DND-41 (cell line): ENCODE measurements around the gene SYT6.

Source experiments
- ATAC-seq: fragments of 200-7000 bp; cut with Tn5 transposase; 3 replicates; pipeline ENCODE4 v1.9.1; 2021; ENCODE audit warnings: low read depth; ENCODE audit not compliant: insufficient read depth
- DNase-seq: peaks from one replicate; pipeline ENCODE4 v3.0.0-alpha.2; 2020
- H2AFZ ChIP-seq: 2 replicates; pipeline ENCODE4 v1.6.0; 2012; ENCODE audit warnings: low read depth, low read length
- H3K27ac ChIP-seq: 2 replicates; pipeline ENCODE4 v1.5.1; 2012; ENCODE audit warnings: low read length, inconsistent platforms
- H3K27me3 ChIP-seq: fragments of 200-600 bp; sonication (generic); 2 replicates; pipeline ENCODE4 v1.6.0; 2012; ENCODE audit warnings: low read length, mild to moderate bottlenecking, inconsistent platforms; ENCODE audit not compliant: insufficient read depth, poor library complexity
- H3K36me3 ChIP-seq: 2 replicates; pipeline ENCODE4 v1.5.1; 2012; ENCODE audit warnings: low read length, inconsistent platforms; ENCODE audit not compliant: insufficient read depth
- H3K4me1 ChIP-seq: 2 replicates; pipeline ENCODE4 v1.5.1; 2012; ENCODE audit warnings: mild to moderate bottlenecking, low read length; ENCODE audit not compliant: insufficient read depth
- H3K4me2 ChIP-seq: 2 replicates; pipeline ENCODE4 v1.6.0; 2012; ENCODE audit warnings: mild to moderate bottlenecking, moderate library complexity, low read length, inconsistent platforms; ENCODE audit not compliant: insufficient read depth
- H3K4me3 ChIP-seq, 2 experiments: fragments of 200-600 bp in 1 of 2; shearing (Covaris generic) in 1 of 2; 2 replicates each; pipeline ENCODE4 v1.5.1; 2012 to 2016; ENCODE audit warnings: inconsistent platforms in 2 of 2, low read length in 2 of 2, mild to moderate bottlenecking in 2 of 2, low read depth in 1 of 2, moderate library complexity in 1 of 2
- H3K79me2 ChIP-seq: 2 replicates; pipeline ENCODE4 v1.6.0; 2012; ENCODE audit warnings: low read length, inconsistent platforms; ENCODE audit not compliant: insufficient read depth
- H3K9ac ChIP-seq: 2 replicates; pipeline ENCODE4 v1.6.0; 2012; ENCODE audit warnings: low read depth, mild to moderate bottlenecking, inconsistent platforms, low read length, moderate library complexity
- H3K9me3 ChIP-seq: 2 replicates; pipeline ENCODE4 v1.5.1; 2012; ENCODE audit warnings: low read length, moderate library complexity, mild to moderate bottlenecking, inconsistent platforms; ENCODE audit not compliant: insufficient read depth, severe bottlenecking
- H4K20me1 ChIP-seq: 2 replicates; pipeline ENCODE4 v1.6.0; 2012; ENCODE audit warnings: low read length; ENCODE audit not compliant: insufficient read depth
- CTCF ChIP-seq: IDR thresholded peaks from 2 replicates; pipeline ENCODE4 v1.5.1; 2012; ENCODE audit warnings: borderline replicate concordance, low read length, moderate library complexity, mild to moderate bottlenecking; ENCODE audit not compliant: poor library complexity, severe bottlenecking; ENCODE audit errors: extremely low read depth
- EZH2 ChIP-seq: IDR thresholded peaks from 3 replicates; pipeline ENCODE4 v1.6.1; 2012; ENCODE audit warnings: borderline replicate concordance, low read depth, mild to moderate bottlenecking, moderate library complexity, low read length, inconsistent platforms; ENCODE audit not compliant: severe bottlenecking

The SYT6 gene

GRCh38 chr1:114114185-114115094 is 39.2 kb downstream of the SYT6 start:
- Histone ChIP-seq H3K36me3 (no peaks in the 10 kb centered on the region), H3K4me2 (no peak overlapping the region)

GRCh38 chr1:114113411-114114184 is 40.1 kb downstream of the SYT6 start:
- Histone ChIP-seq H3K4me2 (no peak overlapping the region), H3K79me2 (no peaks in the 10 kb centered on the region), H3K9me3 (no peaks in the 10 kb centered on the region), H2AFZ (no peak overlapping the region), H3K27me3 (no peaks in the 10 kb centered on the region), H4K20me1 (no peaks in the 10 kb centered on the region), H3K9ac (no peak overlapping the region), H3K4me3 (no peak overlapping the region), H3K27ac (no peak overlapping the region), H3K36me3 (no peaks in the 10 kb centered on the region), H3K4me1 (no peaks in the 10 kb centered on the region)
- TF ChIP-seq EZH2 (no peak), CTCF (no peak)
- ATAC-seq (no peak), DNase-seq (no peak)

More at GRCh38 chr1:114114185-114115094, 39.2 kb downstream of the SYT6 start:
- Histone ChIP-seq H3K9me3 (no peaks in the 10 kb centered on the region), H3K9ac (no peak overlapping the region), H3K27me3 (no peaks in the 10 kb centered on the region), H3K27ac (no peak overlapping the region), H3K79me2 (no peaks in the 10 kb centered on the region), H3K4me1 (no peaks in the 10 kb centered on the region), H2AFZ (no peak overlapping the region), H3K4me3 (no peak overlapping the region), H4K20me1 (no peaks in the 10 kb centered on the region)
- ATAC-seq, result no peak
- DNase-seq, result no peak
- TF ChIP-seq CTCF (no peak), EZH2 (no peak)

GRCh38 chr1:114112775-114113174 is 40.9 kb downstream of the SYT6 start:
- Histone ChIP-seq H3K36me3 (no peaks in the 10 kb centered on the region), H3K9me3 (no peaks in the 10 kb centered on the region), H3K9ac (no peak overlapping the region), H3K79me2 (no peaks in the 10 kb centered on the region), H3K27ac (no peak overlapping the region), H3K4me3 (no peak overlapping the region), H4K20me1 (no peaks in the 10 kb centered on the region), H3K4me2 (no peak overlapping the region), H2AFZ (no peak overlapping the region), H3K4me1 (no peaks in the 10 kb centered on the region), H3K27me3 (no peaks in the 10 kb centered on the region)
- DNase-seq (no peak), ATAC-seq (no peak)
- no peak for TF ChIP-seq EZH2
- TF ChIP-seq CTCF, result no peak
